Right lobe of liver (tissue), 6 donors: ENCODE measurements around the gene CDKAL1. TPM values are rescaled to one million over a fixed set of nuclear protein-coding genes. Genes with fewer than 3 reads are reported as not detected.

Experiments
- ATAC-seq, 4 donors: fragments of 200-7000 bp; cut with Tn5 transposase; one replicate each; pipeline ENCODE4 v1.9.1; 2020; ENCODE audit warnings: mild to moderate bottlenecking in 4 of 4, moderate library complexity in 4 of 4
- DNase-seq, 3 donors: peaks; one replicate each; pipeline ENCODE4 v3.0.0-alpha.2; 2020
- H3K27ac ChIP-seq, 3 donors: fragments of 200-600 bp; one replicate each; pipeline ENCODE4 v1.8.0; 2022
- H3K27me3 ChIP-seq, 2 donors: fragments of 200-600 bp; one replicate each; pipeline ENCODE4 v1.8.0; 2022
- H3K36me3 ChIP-seq, 4 donors: fragments of 200-600 bp; sonication (generic) in 1 of 4; one replicate each; pipeline versions ENCODE4 v1.5.1 to v1.8.0; 2017 to 2022; ENCODE audit warnings: control low read depth in 1 of 4
- H3K4me1 ChIP-seq, 4 donors: fragments of 200-600 bp; sonication (generic) in 1 of 4; one replicate each; pipeline versions ENCODE4 v1.5.1 to v1.8.0; 2017 to 2022; ENCODE audit warnings: control low read depth in 1 of 4
- H3K4me3 ChIP-seq, 3 donors: fragments of 200-600 bp; one replicate each; pipeline ENCODE4 v1.8.0; 2022
- H3K9me3 ChIP-seq, 4 donors: fragments of 200-600 bp; sonication (generic) in 1 of 4; one replicate each; pipeline versions ENCODE4 v1.5.1 to v1.8.0; 2017 to 2022; ENCODE audit warnings: control low read depth in 1 of 4
- POLR2A ChIP-seq: fragments of 450-650 bp; IDR thresholded peaks from one replicate; pipeline ENCODE4 v1.6.1; 2017; ENCODE audit warnings: antibody characterized with exemption, mild to moderate bottlenecking
- WGBS: methylation state at CpG from one replicate; pipeline ENCODE4 v1.1.6; 2018; ENCODE audit warnings: low coverage, low lambda C conversion rate; ENCODE audit not compliant: insufficient coverage; ENCODE audit errors: missing lambda C conversion rate; 5-methylcytosine and 5-hydroxymethylcytosine counted together
- intact Hi-C, 2 donors: fragments of 100-400 bp; cut with DNase I; formaldehyde crosslinking; loops; one replicate each; pipeline versions ENCODE4 v1.11.2 to v1.14.1; 2022
- total RNA-seq, 6 experiments: library from RNA; depleted of rRNA in 2 of 6; stranded (reverse); fragments of >200 nt in 2 of 6; fragmentation: NEBNext Ultra II Directional in 3 of 6; extraction: Animal tissue kit (Norgen Biotek cat#: 25700) in 3 of 6; gene quantifications; one replicate each; pipeline versions ENCODE4 v1.1.0 to v1.2.4, GENCODE V29; 2016 to 2023
- TF ChIP-seq, protein P1 (sequence below), 4 donors: fragments of 200-600 bp in 3 of 4; fragments of 450-650 bp in 1 of 4; IDR thresholded peaks; one replicate each; pipeline versions ENCODE4 v1.5.1 to v1.8.0; 2016 to 2022; ENCODE audit warnings: antibody characterized with exemption in 4 of 4, mild to moderate bottlenecking in 2 of 4
- donor health status: DM: no; HTN: yes; CAD: no.
- donor health status: DM: no; HTN: no; CAD: no.
- donor health status: DM: no; HTN: no; CAD: no.
- donor health status: DM: no; HTN: yes; CAD: no.
- donor health status: DM: no; HTN: yes; CAD: no.

The CDKAL1 gene
- total RNA-seq, 6 experiments from 2014 or later: 4.5 to 7.0 (median 6.2) TPM

DNA sequence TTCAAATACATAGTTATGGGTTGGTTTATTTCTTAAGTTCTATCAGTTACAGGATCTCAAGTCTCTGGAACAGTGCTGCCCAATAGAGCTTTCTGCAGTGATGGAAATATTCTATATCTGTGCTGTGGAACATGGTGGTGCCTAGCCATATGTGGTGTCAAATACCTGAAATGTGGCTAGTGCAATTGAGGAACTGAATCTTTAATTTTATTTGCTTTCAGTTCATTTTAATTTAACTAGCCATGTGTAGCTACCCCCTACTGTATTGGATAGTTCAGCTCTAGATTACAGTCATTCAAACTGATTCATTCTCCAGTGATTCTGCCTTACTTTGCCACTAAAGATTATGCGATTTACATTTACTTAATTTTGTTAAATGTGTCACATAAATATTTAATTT lies 503.2 kb downstream of the CDKAL1 start:
- WGBS: 80% methylated on average over 1 of the region's 1 CpG
- Histone ChIP-seq H3K36me3 (no peaks in the 10 kb centered on the region), H3K9me3 (no peaks in the 10 kb centered on the region), H3K4me1 (peaks cover 0 to 5% (median 0%) of the 10 kb centered on the region in 4 donors), H3K27me3 (no peaks in the 10 kb centered on the region), H3K4me3 (no peak overlapping the region), H3K27ac (no peak overlapping the region)
- intact Hi-C loops: no loop called here
- no peak for DNase-seq
- ATAC-seq: no peak
- no peak for TF ChIP-seq POLR2A
- TF ChIP-seq, protein P1, sequence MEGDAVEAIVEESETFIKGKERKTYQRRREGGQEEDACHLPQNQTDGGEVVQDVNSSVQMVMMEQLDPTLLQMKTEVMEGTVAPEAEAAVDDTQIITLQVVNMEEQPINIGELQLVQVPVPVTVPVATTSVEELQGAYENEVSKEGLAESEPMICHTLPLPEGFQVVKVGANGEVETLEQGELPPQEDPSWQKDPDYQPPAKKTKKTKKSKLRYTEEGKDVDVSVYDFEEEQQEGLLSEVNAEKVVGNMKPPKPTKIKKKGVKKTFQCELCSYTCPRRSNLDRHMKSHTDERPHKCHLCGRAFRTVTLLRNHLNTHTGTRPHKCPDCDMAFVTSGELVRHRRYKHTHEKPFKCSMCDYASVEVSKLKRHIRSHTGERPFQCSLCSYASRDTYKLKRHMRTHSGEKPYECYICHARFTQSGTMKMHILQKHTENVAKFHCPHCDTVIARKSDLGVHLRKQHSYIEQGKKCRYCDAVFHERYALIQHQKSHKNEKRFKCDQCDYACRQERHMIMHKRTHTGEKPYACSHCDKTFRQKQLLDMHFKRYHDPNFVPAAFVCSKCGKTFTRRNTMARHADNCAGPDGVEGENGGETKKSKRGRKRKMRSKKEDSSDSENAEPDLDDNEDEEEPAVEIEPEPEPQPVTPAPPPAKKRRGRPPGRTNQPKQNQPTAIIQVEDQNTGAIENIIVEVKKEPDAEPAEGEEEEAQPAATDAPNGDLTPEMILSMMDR (IDR thresholded peaks at IDR 0.05): no peak

DNA sequence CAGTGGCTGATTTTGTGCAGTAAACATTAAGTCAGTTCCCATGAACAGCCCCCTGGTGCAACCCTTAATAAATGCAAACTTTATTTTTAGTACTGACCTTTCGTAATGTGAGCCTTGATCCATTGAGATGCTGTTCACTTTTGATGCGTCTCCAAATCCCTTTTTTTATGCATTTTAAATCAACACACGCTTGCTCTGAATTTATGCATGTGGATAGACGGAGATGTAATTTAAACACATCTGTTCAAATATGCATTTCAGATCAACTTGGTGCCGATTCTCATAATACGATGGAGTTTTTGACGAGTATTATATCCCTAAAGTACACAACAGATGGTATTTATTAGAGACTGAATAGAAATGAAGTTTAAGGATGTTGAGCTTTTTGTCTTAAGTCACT lies 505.7 kb downstream of the CDKAL1 start:
- H3K4me1 ChIP-seq: peaks cover 0 to 4% (median 0%) of the 10 kb centered on the region in 4 donors
- no peaks in the 10 kb centered on the region for H3K27me3 ChIP-seq
- no peak overlapping the region for H3K27ac ChIP-seq
- intact Hi-C loops: no loop called here
- H3K9me3 ChIP-seq: no peaks in the 10 kb centered on the region
- no peak for ATAC-seq
- no peak for DNase-seq
- no peaks in the 10 kb centered on the region for H3K36me3 ChIP-seq
- WGBS: over 99% methylated on average over 7 of the region's 7 CpGs
- no peak overlapping the region for H3K4me3 ChIP-seq
- TF ChIP-seq POLR2A: no peak
- TF ChIP-seq, protein P1 (IDR thresholded peaks at IDR 0.05): no peak

DNA sequence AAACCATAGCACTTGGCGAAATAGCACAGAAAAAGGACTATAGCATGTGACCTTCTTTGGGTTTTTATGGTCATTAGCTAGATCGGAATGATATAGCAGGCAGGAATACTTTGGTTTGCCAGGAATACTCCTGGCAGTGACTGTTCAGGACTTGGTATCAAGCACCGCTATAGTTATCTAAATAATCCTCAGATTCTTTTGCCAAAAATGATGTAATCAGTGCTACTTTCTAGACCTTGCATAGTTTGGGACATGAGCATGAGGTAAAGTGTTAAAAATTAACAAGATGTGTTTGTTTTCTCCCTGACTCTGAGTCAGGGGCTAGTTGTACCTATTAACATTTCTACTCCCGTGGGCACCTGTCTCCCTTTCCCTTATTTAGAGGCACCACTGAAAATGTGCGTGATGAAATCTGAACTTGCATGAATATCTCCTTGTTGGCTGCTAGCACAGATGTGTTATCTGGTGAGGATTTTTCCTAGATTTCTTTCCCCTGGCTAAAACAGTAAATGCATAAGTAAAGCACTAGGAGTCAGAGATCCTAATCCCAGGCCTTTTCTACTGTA lies 511.0 kb downstream of the CDKAL1 start:
- Histone ChIP-seq H3K4me3 (no peak overlapping the region), H3K27ac (peak overlapping the region; percentile 47 to 78 (median 52)), H3K36me3 (no peaks in the 10 kb centered on the region), H3K4me1 (peaks cover 0 to 15% (median 0%) of the 10 kb centered on the region in 4 donors), H3K27me3 (no peaks in the 10 kb centered on the region), H3K9me3 (no peaks in the 10 kb centered on the region)
- ATAC-seq: peak; percentile 93 to 97 (median 94)
- intact Hi-C loops: no loop called here
- DNase-seq: no peak
- WGBS: 22% methylated on average over 5 of the region's 5 CpGs
- TF ChIP-seq, protein P1 (IDR thresholded peaks at IDR 0.05): no peak
- no peak for TF ChIP-seq POLR2A

DNA sequence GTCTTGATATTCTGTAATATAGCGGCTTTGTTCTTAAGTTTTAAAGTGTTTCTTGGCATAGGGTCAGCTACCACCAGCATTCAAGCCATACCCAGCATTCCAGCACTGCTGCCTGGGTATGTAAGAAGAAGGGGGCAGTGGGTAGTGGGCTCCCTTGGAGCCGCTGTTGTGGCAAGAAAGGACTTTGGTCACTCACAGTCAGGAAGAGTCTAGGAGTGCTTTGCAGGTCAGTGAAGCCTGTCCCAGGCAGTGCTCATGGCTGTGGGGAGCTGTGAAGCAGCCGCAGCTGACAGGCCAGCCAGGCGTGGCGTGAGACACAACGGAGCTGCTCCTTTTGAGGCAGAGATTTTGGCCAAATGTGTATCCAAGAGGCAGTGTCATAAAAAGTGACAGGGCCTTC lies 512.0 kb downstream of the CDKAL1 start:
- no peak overlapping the region for H3K4me3 ChIP-seq
- H3K9me3 ChIP-seq: no peaks in the 10 kb centered on the region
- 96% methylated on average over 4 of the region's 6 CpGs for WGBS
- ATAC-seq (peak in 2 of 4 donors; percentile 33 to 36), DNase-seq (no peak)
- peak overlapping the region in 2 of 3 donors; percentile 52 to 78 for H3K27ac ChIP-seq
- H3K27me3 ChIP-seq: no peaks in the 10 kb centered on the region
- intact Hi-C loops: no loop called here
- peaks cover 0 to 15% (median 0%) of the 10 kb centered on the region in 4 donors for H3K4me1 ChIP-seq
- TF ChIP-seq, protein P1 (IDR thresholded peaks at IDR 0.05): no peak
- no peak for TF ChIP-seq POLR2A
- H3K36me3 ChIP-seq: no peaks in the 10 kb centered on the region
